HG02970 (cell line): ENCODE data around the gene SH3BP5.

Experiments
- ATAC-seq: cut with Tn5 transposase; IDR thresholded peaks from one replicate; pipeline ENCODE4 v1.9.1; 2021; ENCODE audit warnings: mild to moderate bottlenecking, moderate library complexity, moderate number of reproducible peaks; ENCODE audit not compliant: unreplicated experiment, low FRiP score

Gene SH3BP5

GRCh38 chr3:15215996-15216395 is 116.4 kb downstream of the SH3BP5 start:
- no peak for ATAC-seq

- no peak for ATAC-seq
These were observed 117.6 kb downstream of the SH3BP5 start for GRCh38 chr3:15214758-15215157.

GRCh38 chr3:15211937-15212336 is 120.4 kb downstream of the SH3BP5 start:
- no peak for ATAC-seq

DNA sequence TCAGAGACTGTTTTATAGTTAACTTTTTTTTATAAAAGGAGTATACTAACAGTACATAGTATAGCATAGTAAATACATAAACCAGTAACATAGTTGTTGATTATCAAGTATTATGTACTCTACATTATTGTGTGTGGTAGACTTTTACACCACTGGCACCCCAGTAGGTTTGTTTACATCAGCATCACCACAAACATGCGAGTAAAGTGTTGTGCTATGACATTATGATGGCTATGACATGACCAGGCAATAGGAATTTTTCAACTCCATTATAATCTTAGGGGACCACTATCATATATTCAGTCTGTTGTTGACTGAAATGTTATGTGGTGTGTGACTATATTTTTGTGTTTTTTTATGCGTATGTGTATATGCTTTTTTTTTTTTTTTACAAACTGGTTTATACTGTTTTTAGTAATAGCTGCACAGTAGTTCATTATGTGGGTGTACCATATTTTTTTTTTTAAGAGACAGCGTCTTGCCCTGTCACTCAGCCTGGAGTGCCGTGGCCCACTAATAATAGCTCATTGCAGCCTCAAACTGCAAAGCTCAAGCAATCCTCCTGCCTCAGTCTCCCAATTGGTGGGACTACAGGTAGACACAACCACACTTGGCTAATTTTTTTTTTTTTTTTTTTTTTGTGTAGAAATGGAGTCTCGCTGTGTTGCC is 124.4 kb downstream of the SH3BP5 start:
- no peak for ATAC-seq

DNA sequence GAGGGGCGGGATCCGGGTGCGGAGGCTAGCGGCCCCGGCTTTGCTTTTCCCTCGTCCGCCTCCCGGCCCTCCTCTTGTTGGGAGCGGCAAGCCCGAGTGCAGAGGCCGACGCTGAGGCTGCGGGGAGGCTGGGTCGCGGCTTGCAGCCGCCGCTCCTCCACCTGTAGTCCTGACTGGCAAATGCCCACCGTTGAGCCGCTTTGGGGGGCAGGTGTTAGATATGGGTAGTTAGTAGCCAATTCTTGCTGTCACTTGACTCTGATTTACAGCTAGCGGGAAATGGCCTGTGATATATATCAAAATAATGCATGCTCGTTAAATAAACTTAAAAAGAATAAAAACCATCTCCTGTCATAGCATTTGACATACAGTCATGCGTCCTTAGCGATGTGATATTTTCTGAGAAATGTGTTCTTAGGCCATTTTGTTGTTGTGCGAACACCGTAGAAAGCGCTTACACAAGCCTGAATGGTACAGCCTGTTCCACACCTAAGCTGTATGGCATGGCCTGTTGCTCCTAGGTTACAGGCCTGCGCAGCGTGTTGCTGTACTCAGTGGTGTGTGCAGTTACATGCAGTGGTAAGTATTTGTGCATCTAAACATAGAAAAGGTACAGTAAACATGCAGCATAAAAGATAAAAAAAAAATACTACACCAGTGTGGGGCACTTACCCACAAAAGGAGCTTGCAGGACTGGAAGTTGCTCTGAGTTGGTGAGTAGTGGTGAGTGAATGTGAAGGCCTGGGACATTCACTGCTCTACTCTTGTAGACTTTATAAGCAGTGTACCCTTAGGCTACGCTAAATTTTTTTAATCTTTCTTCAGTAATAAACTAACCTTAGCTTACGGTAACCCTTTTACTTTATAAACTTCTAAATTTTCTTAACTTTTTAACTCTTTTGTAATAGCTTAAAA is 125.5 kb downstream of the SH3BP5 start:
- ATAC-seq, result no peak

DNA sequence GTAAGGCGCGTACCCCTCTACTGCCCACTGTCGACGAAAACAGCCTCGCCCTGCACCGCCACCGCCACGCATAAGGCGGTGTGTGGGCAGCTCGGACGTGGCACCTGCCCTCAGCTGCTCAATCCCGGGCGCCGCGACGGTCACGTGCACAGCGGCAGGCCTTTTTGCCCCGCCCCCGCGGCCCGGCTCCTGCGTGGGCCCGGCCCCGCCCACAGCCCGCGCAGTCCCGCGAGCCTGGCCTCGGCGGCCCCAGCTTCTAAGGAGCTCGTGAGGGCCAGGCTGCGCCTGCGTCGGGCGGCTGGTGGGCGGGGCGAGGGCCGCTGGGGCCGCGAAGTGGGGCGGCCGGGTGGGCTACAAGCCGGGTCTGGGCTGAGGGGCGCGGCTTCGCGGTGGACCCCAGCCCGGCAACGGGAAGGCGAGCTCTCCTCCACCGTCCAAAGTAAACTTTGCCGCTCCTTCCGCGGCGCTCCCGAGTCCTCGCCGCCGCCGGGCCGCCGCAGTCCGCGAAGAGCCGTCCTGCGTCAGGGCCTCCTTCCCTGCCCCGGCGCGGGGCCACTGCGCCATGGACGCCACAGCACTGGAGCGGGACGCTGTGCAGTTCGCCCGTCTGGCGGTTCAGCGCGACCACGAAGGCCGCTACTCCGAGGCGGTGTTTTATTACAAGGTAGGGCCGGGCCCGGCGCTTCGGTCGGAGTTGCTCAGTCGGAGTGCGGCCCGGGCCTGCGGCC is 126.3 kb downstream of the SH3BP5 start, which contains the start of gene CAPN7:
Gene CAPN7 (plus strand): TSS at position 313 of the 728 bp plus-strand sequence. CDS start 250 bp downstream, at position 563.
- peak; percentile 89 for ATAC-seq

DNA sequence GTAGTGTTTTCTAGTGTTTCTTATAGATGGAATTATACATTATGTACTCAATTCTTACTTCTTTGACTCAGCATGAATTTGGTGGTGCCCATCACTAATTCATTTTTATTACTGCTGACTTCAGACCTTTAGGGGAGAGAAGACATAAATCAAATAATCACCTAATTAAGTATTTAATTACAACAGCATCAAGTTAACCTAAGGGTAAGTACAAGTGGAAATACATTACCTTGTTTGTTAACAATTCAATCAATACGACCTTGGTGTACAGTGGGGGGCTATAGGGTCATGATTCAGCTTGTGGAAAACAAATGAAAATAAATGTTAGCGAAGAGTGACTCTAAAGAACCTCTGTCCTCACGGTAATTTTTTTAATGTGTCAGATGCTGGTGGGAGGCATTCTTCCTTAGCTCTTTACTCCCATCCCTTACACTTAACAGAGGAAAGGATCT is 126.9 kb downstream of the SH3BP5 start:
- ATAC-seq, result no peak
